Testis (tissue), 2 donors: Measurements from ENCODE around the gene NOS1AP.

Experiments
- CTCF ChIP-seq, 3 experiments: fragments of 450-650 bp in 2 of 3; fragments of 200-600 bp in 1 of 3; sonication (generic) in 1 of 3; IDR thresholded peaks; one replicate each; pipeline ENCODE4 v1.5.1; 2016 to 2019; ENCODE audit warnings: antibody characterized with exemption in 3 of 3, mild to moderate bottlenecking in 2 of 3, moderate library complexity in 1 of 3
- POLR2A ChIP-seq: fragments of 450-650 bp; IDR thresholded peaks from one replicate; pipeline ENCODE4 v1.6.1; 2017; ENCODE audit warnings: antibody characterized with exemption, mild to moderate bottlenecking, moderate library complexity

- TF ChIP-seq CTCF (IDR thresholded peaks at IDR 0.05) (no peak), POLR2A (no peak)
These were observed 18.9 kb downstream of the NOS1AP start for GRCh38 chr1:162088281-162088969.
